Measurements from ENCODE around the gene HPSE2.
"Not testable (repeated sequence)": the region's sequence is repeated elsewhere in the genome, so short reads cannot be mapped to it uniquely, and the experiment has no call there.

The HPSE2 gene

DNA sequence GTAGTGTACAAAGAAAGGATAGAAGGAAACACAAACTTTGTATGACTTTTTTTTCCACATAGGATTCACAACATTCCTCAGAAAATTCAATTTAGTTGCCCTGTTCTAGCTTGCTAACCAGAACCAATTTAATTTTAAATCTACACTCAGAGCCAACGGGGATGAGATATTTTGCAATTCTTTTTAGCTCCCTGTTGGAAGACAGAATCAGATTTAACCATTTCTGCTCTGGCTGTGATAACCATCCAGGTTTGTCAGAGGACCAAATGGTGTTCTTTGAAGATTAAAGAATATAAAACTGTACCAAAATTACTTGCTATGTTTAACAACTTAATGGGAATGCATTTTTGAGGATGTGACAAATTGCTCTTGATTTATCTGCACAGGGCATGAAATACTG is 319.7 kb downstream of the HPSE2 start:
- no peak for DNase-seq (ENCODE audit: low read depth)
- H3K4me3 ChIP-seq (ENCODE audit: low read depth, low read length) = no peak overlapping the region

DNA sequence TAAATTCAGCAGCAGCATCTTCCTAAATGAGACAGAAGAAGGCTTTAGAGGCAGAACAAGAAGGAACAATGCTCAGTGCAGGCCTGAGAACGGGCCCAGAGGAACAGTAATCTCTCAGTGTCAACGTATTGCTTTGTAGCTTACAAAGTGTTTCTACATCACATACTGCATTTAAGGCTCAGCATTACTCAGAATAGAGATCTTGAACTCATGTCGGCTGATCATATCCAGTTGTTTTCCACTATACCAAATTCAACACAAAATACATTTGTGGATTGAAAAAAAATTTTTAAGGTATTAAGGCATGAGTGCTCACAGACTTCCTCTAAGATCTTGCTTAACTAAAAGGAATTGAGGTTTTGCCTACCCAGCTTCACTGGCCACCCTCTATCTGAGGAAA is 325.1 kb downstream of the HPSE2 start:
- no peak for DNase-seq (ENCODE audit: low read depth)
- TF ChIP-seq, protein P1, sequence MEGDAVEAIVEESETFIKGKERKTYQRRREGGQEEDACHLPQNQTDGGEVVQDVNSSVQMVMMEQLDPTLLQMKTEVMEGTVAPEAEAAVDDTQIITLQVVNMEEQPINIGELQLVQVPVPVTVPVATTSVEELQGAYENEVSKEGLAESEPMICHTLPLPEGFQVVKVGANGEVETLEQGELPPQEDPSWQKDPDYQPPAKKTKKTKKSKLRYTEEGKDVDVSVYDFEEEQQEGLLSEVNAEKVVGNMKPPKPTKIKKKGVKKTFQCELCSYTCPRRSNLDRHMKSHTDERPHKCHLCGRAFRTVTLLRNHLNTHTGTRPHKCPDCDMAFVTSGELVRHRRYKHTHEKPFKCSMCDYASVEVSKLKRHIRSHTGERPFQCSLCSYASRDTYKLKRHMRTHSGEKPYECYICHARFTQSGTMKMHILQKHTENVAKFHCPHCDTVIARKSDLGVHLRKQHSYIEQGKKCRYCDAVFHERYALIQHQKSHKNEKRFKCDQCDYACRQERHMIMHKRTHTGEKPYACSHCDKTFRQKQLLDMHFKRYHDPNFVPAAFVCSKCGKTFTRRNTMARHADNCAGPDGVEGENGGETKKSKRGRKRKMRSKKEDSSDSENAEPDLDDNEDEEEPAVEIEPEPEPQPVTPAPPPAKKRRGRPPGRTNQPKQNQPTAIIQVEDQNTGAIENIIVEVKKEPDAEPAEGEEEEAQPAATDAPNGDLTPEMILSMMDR (conservative IDR thresholded peaks at IDR 0.05; ENCODE audit: low read depth, low read length) = no peak
- no peak overlapping the region for H3K4me3 ChIP-seq (ENCODE audit: low read depth, low read length)

More for the DNA sequence above, 319.7 kb downstream of the HPSE2 start:
- TF ChIP-seq, protein P1 (conservative IDR thresholded peaks at IDR 0.05; ENCODE audit: low read depth, low read length) = no peak

DNA sequence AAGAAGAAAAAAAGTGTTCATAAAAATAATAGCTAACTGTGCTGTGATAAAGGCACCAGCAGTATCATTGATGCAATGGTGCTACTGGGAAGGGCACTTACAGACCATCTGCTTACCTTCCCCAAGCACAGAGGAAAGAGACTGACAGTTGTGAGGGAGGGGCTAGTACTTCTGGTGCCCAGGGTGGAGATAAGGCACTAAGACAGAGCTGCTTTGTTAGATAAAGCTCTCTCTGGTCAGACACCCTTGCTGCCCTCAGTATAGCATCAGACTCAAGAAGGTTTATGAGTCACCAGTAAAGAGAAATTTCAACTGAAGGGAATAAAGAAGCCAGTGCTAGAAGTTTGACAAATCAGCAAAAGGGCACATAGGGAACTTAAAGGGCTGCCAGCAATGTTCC is 325.6 kb downstream of the HPSE2 start:
- no peak overlapping the region for H3K4me3 ChIP-seq (ENCODE audit: low read depth, low read length)
- TF ChIP-seq, protein P1 (conservative IDR thresholded peaks at IDR 0.05; ENCODE audit: low read depth, low read length) = no peak
- no peak for DNase-seq (ENCODE audit: low read depth)

DNA sequence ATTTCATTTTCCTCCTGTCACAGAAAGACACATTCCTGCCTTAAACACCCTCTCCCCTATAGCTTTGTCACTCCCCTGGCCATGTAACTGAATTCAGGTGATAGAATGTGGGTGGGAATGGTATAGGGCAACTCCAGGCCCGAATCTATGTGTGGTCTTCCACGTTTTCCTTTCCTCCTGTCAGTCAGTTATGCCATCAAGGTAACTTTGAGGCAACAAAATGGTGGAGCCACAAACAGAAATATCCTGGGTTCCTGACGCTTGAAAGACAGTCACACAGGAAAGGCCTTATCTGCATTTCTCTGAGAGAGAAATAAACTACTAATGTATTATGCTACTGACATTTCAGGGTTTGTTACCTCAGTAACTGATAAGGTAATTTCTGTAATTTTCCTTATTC is 326.8 kb downstream of the HPSE2 start:
- H3K4me3 ChIP-seq (ENCODE audit: low read depth, low read length) = no peak overlapping the region
- TF ChIP-seq, protein P1 (conservative IDR thresholded peaks at IDR 0.05; ENCODE audit: low read depth, low read length) = no peak
- DNase-seq (ENCODE audit: low read depth) = no peak

DNA sequence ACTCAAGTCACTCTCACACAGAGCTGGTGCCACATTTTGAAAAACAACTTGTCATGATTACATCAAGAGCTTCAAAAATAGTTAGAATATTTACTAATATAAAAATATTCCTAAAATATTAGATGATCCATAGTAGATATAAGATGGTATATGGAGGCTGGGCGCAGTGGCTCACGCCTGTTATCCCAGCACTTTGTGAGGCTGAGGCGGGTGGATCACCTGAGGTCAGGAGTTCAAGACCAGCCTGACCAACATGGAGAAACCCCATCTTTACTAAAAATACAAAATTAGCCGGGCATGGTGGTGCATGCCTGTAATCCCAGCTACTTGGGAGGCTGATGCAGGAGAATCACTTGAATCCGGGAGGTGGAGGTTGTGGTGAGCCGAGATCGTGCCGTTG is 327.4 kb downstream of the HPSE2 start:
- not testable (repeated sequence) for DNase-seq (ENCODE audit: low read depth); H3K4me3 ChIP-seq (ENCODE audit: low read depth, low read length)

DNA sequence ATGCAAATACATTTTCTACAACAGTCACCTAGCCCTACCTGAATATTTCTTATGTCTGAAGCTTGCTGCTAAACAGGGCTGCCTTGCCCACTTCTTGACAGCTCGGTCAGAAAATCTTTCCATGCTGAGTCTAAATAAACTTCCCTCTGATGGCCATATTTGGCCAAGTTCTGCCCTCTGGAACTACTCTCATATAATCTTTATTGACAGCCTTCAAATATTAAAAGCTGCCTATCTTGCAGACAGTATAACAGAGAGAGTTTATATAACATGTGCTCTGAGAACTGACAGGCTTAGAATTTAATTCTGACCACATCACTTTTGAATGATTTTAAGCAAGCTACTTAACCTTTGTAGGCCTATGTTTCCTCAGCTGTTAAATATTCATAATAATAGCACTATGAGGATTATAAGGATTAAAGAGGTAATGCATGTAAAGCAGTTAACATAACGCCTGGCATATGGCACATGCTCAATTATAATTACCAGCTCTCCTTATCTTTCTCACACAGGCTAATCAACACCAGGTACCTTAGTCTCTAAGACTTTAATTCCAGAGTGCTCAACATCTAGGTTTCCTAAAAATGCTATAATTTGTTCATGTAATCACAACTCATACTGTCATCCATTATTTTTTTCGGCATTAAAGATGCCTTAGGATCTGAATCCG is 334.1 kb downstream of the HPSE2 start:
- no peak overlapping the region for H3K4me3 ChIP-seq (ENCODE audit: low read depth, low read length)
- DNase-seq (ENCODE audit: low read depth) = no peak
- TF ChIP-seq, protein P1 (conservative IDR thresholded peaks at IDR 0.05; ENCODE audit: low read depth, low read length) = no peak

DNA sequence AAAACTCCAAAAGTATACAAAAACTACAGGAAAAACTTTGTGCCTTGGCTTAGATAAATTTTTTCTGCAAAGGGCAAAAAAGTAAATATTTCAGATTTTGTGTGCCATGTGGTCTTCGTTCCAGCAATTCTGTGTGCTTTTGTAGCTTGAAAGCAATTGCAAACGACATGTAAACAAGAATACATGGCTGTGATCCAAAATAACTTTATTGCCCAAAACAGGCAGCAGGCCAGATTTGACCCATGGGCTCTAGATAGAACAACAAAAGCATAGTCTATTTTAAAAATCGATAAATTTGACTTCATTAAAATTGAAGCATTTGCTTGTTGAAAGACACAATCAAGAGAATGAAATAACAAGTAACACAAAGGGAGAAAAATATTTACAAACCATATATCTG is 336.6 kb downstream of the HPSE2 start:
- TF ChIP-seq, protein P1 (conservative IDR thresholded peaks at IDR 0.05; ENCODE audit: low read depth, low read length) = no peak
- no peak overlapping the region for H3K4me3 ChIP-seq (ENCODE audit: low read depth, low read length)

More for the DNA sequence above, 336.6 kb downstream of the HPSE2 start:
- no peak for DNase-seq (ENCODE audit: low read depth)
